Large intestine (tissue), 3 donors: ENCODE data around the gene CDS2. TPM values are rescaled to one million over a fixed set of nuclear protein-coding genes. Genes with fewer than 3 reads are reported as not detected.

ENCODE experiments used
- DNase-seq, 2 donors: peaks; one replicate each; pipeline versions ENCODE4 v3.0.0 to v3.0.0-alpha.2; 2013
- H3K27ac ChIP-seq: one replicate; pipeline ENCODE4 v1.5.1; 2013; ENCODE audit warnings: low read length
- H3K27me3 ChIP-seq: 2 replicates; pipeline ENCODE4 v1.6.1; 2013; ENCODE audit warnings: low read length; ENCODE audit not compliant: control insufficient read depth, insufficient read depth
- H3K36me3 ChIP-seq: 2 replicates; pipeline ENCODE4 v1.6.1; 2013; ENCODE audit warnings: low read length; ENCODE audit not compliant: control insufficient read depth, insufficient read depth
- H3K4me1 ChIP-seq: one replicate; pipeline ENCODE4 v1.6.1; 2013; ENCODE audit warnings: low read length; ENCODE audit not compliant: control insufficient read depth, insufficient read depth
- H3K4me3 ChIP-seq: one replicate; pipeline ENCODE4 v1.5.1; 2013; ENCODE audit warnings: low read length
- H3K9me3 ChIP-seq: one replicate; pipeline ENCODE4 v1.6.1; 2013; ENCODE audit warnings: mild to moderate bottlenecking, low read depth, low read length, moderate library complexity; ENCODE audit not compliant: control insufficient read depth
- WGBS: methylation state at CpG from one replicate; pipeline ENCODE4 v1.1.5; 2013; ENCODE audit warnings: low lambda C conversion rate; ENCODE audit not compliant: insufficient coverage; 5-methylcytosine and 5-hydroxymethylcytosine counted together
- polyA plus RNA-seq: library from polyadenylated mRNA; unstranded; fragments of 120-200 nt; gene quantifications from one replicate; pipeline ENCODE4 v1.2.1, GENCODE V29; 2013

Gene CDS2
- polyA plus RNA-seq, 1 donor = 17.0 TPM

GRCh38 chr20:5207138-5207537 lies 80.3 kb downstream of the CDS2 start:
- Histone ChIP-seq H3K9me3 (no peaks in the 10 kb centered on the region), H3K36me3 (peaks cover under 1% of the 10 kb centered on the region), H3K4me1 (peaks cover 5% of the 10 kb centered on the region), H3K27me3 (no peaks in the 10 kb centered on the region), H3K27ac (no peak overlapping the region), H3K4me3 (no peak overlapping the region)
- DNase-seq = no peak

GRCh38 chr20:5211803-5212714 lies 85.3 kb downstream of the CDS2 start:
- no CpG with 5 or more reads among the region's 8 CpGs for WGBS
- DNase-seq = peak; percentile 87 to 89
- no peaks in the 10 kb centered on the region for H3K9me3 ChIP-seq
- peaks cover 9% of the 10 kb centered on the region for H3K4me1 ChIP-seq
- H3K27me3 ChIP-seq = no peaks in the 10 kb centered on the region
- H3K27ac ChIP-seq = peak overlapping the region; percentile 74
- H3K4me3 ChIP-seq = no peak overlapping the region
- H3K36me3 ChIP-seq = peaks cover 4% of the 10 kb centered on the region

DNA sequence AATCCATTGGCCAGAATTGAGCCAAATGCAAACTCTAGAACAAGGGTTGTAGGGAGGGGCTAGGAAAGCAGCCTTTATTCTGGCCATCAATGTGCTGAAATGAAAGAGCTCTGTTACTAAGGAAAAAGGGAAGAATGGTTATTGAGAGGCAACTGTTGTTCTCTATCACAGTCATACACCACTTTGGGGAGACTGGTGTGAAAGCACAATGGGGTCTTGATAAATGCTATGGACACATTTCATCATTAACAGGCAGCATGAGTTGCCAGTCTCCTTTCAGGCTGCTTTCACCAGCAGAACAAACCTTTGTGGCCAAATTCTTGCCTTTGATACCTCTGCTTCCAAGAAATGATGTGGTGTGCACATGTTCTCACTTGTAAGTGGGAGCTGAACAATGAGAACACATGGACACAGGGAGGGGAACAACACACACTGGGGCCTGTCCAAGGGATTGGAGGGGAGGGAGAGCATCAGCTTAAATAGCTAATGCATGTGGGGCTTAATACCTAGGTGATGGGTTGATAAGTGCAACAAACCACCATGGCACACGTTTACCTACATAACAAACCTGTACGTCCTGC lies 86.2 kb downstream of the CDS2 start:
- H3K27me3 ChIP-seq = no peaks in the 10 kb centered on the region
- H3K36me3 ChIP-seq = peaks cover 4% of the 10 kb centered on the region
- no peak overlapping the region for H3K4me3 ChIP-seq
- no peak overlapping the region for H3K27ac ChIP-seq
- WGBS = no CpG with 5 or more reads among the region's 2 CpGs
- peaks cover 9% of the 10 kb centered on the region for H3K4me1 ChIP-seq
- no peak for DNase-seq
- H3K9me3 ChIP-seq = no peaks in the 10 kb centered on the region

DNA sequence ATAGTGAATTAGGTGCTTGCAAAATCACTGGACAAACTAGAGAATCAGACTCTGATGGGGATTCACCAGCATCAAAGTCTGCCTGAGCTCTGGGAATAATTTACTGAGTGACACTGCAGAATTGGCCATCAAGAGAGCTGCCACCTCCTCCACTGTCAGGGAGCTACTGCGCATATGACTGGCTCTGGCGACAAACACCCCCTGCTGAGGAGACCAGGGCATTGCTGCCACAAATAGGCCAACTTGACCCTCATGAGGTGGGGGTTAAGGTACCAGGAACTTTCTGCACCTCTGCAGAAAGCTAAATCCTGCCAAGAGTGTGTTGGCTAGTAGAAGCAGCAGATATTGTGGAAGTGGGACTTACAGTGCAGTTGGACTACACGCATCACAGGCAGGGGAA lies 88.0 kb downstream of the CDS2 start:
- peaks cover 11% of the 10 kb centered on the region for H3K4me1 ChIP-seq
- no CpG with 5 or more reads among the region's 3 CpGs for WGBS
- no peaks in the 10 kb centered on the region for H3K9me3 ChIP-seq
- DNase-seq = no peak
- H3K4me3 ChIP-seq = no peak overlapping the region
- H3K36me3 ChIP-seq = peaks cover 4% of the 10 kb centered on the region
- no peaks in the 10 kb centered on the region for H3K27me3 ChIP-seq
- no peak overlapping the region for H3K27ac ChIP-seq

DNA sequence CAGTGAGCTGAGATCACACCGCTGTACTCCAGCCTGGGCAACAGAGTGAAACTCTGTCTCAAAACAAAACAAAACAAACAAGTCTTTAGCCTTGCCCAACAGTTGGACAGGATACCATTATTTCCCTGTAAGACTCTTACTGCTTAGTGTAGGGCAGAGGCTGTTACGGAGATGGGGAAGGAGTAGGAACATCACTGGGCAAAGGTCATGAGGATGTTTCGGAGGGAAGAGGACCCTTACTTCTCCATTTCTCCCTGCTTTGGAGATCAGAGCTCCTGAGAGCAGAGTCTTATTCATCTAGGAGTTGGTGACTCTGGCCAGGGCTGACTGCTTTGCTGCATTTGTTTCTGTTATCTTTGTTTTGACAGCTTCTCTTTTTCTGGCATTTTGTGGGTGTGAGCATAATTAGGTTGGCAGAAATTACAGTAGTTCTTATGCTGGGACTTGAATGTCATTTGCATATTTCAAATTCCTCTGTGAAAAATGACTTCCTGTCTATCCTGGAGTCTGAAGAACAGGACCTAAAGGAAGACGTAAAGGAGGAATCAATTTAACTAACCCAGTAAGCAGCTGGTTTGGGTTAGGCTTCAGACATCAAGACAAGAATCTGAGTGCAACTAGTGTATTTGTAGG lies 89.0 kb downstream of the CDS2 start:
- Histone ChIP-seq H3K27me3 (no peaks in the 10 kb centered on the region), H3K36me3 (peaks cover 4% of the 10 kb centered on the region), H3K4me3 (no peak overlapping the region), H3K27ac (no peak overlapping the region), H3K9me3 (no peaks in the 10 kb centered on the region), H3K4me1 (peaks cover 20% of the 10 kb centered on the region)
- DNase-seq = no peak
- no CpG with 5 or more reads among the region's 4 CpGs for WGBS

GRCh38 chr20:5216663-5217062 lies 89.9 kb downstream of the CDS2 start:
- no peak overlapping the region for H3K27ac ChIP-seq
- H3K4me1 ChIP-seq = peaks cover 20% of the 10 kb centered on the region
- DNase-seq = no peak
- WGBS = no CpG with 5 or more reads among the region's 3 CpGs
- H3K9me3 ChIP-seq = no peaks in the 10 kb centered on the region
- H3K4me3 ChIP-seq = no peak overlapping the region
- peaks cover 4% of the 10 kb centered on the region for H3K36me3 ChIP-seq
- no peaks in the 10 kb centered on the region for H3K27me3 ChIP-seq

DNA sequence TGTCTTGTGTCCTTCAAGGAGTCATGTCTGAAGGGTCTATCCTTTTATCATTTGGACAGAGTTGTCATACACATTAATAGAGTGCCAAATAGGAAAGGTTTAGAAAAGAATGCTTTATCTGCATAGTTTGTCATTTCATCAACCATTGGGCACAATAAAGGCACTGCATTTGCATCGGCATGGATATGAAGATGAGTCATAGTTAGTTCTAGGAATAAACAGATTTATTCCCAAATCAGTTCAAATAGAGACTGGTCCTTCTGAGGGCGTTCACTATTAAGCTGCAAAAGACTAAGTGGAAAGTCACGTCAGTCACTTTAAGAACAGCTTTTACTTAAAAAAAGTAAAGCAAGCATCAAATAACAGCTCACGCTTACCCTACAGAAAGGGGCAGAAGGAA lies 90.8 kb downstream of the CDS2 start:
- no peak overlapping the region for H3K27ac ChIP-seq
- WGBS = 100% methylated on average over 1 of the region's 4 CpGs

GRCh38 chr20:5220321-5221060 lies 93.7 kb downstream of the CDS2 start:
- H3K4me3 ChIP-seq = no peak overlapping the region
- peak overlapping the region; percentile 53 for H3K27ac ChIP-seq
- H3K36me3 ChIP-seq = no peaks in the 10 kb centered on the region
- H3K27me3 ChIP-seq = no peaks in the 10 kb centered on the region
- no peaks in the 10 kb centered on the region for H3K9me3 ChIP-seq
- H3K4me1 ChIP-seq = peaks cover 14% of the 10 kb centered on the region
- 69% methylated on average over 2 of the region's 7 CpGs for WGBS
- DNase-seq = peak; percentile 51 to 75

More for the DNA sequence above, 90.8 kb downstream of the CDS2 start:
- Histone ChIP-seq H3K36me3 (no peaks in the 10 kb centered on the region), H3K4me3 (no peak overlapping the region), H3K4me1 (peaks cover 15% of the 10 kb centered on the region), H3K27me3 (no peaks in the 10 kb centered on the region), H3K9me3 (no peaks in the 10 kb centered on the region)
- DNase-seq = no peak

- DNase-seq = no peak
- Histone ChIP-seq H3K27me3 (no peaks in the 10 kb centered on the region), H3K27ac (peak overlapping the region; percentile 53), H3K36me3 (no peaks in the 10 kb centered on the region), H3K4me1 (peaks cover 14% of the 10 kb centered on the region), H3K4me3 (no peak overlapping the region), H3K9me3 (no peaks in the 10 kb centered on the region)
- no CpG with 5 or more reads among the region's 4 CpGs for WGBS
These were observed 94.2 kb downstream of the CDS2 start for GRCh38 chr20:5221061-5221430.

- no peaks in the 10 kb centered on the region for H3K27me3 ChIP-seq
- no CpG with 5 or more reads among the region's 11 CpGs for WGBS
- peak; percentile 43 to 45 for DNase-seq
These were observed 96.3 kb downstream of the CDS2 start for GRCh38 chr20:5222919-5223634.

More at GRCh38 chr20:5222919-5223634, 96.3 kb downstream of the CDS2 start:
- H3K4me1 ChIP-seq = peaks cover 14% of the 10 kb centered on the region
- no peak overlapping the region for H3K4me3 ChIP-seq
- H3K27ac ChIP-seq = no peak overlapping the region
- no peaks in the 10 kb centered on the region for H3K9me3 ChIP-seq
- no peaks in the 10 kb centered on the region for H3K36me3 ChIP-seq
